ENCODE measurements around the gene EPAS1. TPM values are rescaled to one million over a fixed set of nuclear protein-coding genes. Genes with fewer than 3 reads are reported as not detected.

Gene EPAS1
- total and polyA plus RNA-seq, 9 of the 15 experiments (the other 6 are each of a cell fraction or from before 2014, with no cell fraction given): 0.25 to 11.2 (median 4.1) TPM

DNA sequence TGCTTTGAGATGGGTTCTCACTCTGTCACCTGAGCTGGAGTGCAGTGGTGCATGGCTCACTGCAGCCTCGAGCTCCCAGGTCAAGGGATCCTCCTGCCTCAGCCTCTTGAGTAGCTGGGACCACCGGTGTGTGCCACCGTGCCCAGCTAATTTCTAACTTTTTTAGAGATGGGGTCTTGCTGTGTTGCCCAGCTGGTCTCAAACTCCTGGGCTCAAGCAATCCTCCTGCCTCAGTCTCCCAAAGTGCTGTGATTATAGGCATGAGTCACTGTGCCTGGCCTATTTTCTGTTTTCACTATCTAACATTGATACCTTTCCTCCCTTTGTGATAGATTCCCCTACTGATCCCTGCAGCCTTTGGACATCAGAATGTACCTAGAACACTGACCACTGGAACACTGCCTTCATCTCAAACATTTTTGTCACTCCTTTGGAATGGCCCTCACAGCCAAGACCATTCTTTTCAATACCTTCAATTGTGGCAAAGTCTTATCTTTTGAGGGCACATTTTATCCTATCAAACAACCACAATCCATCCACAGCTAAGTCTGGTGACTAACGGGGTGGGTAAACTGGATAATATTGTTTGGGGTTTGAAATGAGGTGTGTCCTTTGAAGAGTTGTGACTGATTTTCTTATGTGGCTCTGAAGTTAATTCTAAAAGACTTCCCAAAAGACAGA is 43.7 kb downstream of the EPAS1 start (continued):
- no peak for TF ChIP-seq RBM14 (IDR thresholded peaks at IDR 0.05; ENCODE audit: borderline replicate concordance, insufficient read depth, low read depth, low read length)
- peak; percentile 68 for TF ChIP-seq MTA2 (IDR thresholded peaks at IDR 0.05; ENCODE audit: low read depth)
- peak; percentile 66 for TF ChIP-seq EP300 (IDR thresholded peaks at IDR 0.05; ENCODE audit: low read length)
- no peak for TF ChIP-seq GTF3C2 (IDR thresholded peaks at IDR 0.05; ENCODE audit: borderline replicate concordance, extremely low read depth, insufficient read length)
- TF ChIP-seq STAT5B (CRISPR knock-in tag; IDR thresholded peaks at IDR 0.05): no peak
- 0 out of 2 replicates have a peak, but pooled peaks have one; percentile 31 for TF ChIP-seq SP1 (CRISPR knock-in tag; IDR thresholded peaks at IDR 0.05)
- peak; percentile 70; the same call in 1 of the 2 replicates for TF ChIP-seq PML (IDR thresholded peaks at IDR 0.05; ENCODE audit: low read length)
- TF ChIP-seq BHLHE40 (IDR thresholded peaks at IDR 0.05; ENCODE audit: low read length): peak; percentile 92
